ENCODE results near the gene QRICH2.
"Not testable (repeated sequence)": the region's sequence is repeated elsewhere in the genome, so short reads cannot be mapped to it uniquely, and the experiment has no call there.

Gene QRICH2

GRCh38 chr17:76278268-76278908 is 29.7 kb downstream of the QRICH2 start:
- DNase-seq (ENCODE audit: low read depth): no peak

GRCh38 chr17:76277300-76278267 is 30.5 kb downstream of the QRICH2 start:
- no peak for DNase-seq (ENCODE audit: low read depth)

GRCh38 chr17:76276461-76277299 is 31.4 kb downstream of the QRICH2 start:
- peak; percentile 66 for DNase-seq (ENCODE audit: low read depth)

- DNase-seq (ENCODE audit: low read depth): no peak
Observed at GRCh38 chr17:76276069-76276431, 32.0 kb downstream of the QRICH2 start.

GRCh38 chr17:76275382-76276068 is 32.6 kb downstream of the QRICH2 start:
- no peak for DNase-seq (ENCODE audit: low read depth)

- no peak for DNase-seq (ENCODE audit: low read depth)
Observed at GRCh38 chr17:76274112-76274956, 33.7 kb downstream of the QRICH2 start.

- no peak for DNase-seq (ENCODE audit: low read depth)
Observed at GRCh38 chr17:76273445-76274111, 34.5 kb downstream of the QRICH2 start.

- DNase-seq (ENCODE audit: low read depth): no peak
Observed at GRCh38 chr17:76272541-76273444, 35.3 kb downstream of the QRICH2 start.

GRCh38 chr17:76271669-76272540 is 36.2 kb downstream of the QRICH2 start:
- no peak for DNase-seq (ENCODE audit: low read depth)

- no peak for DNase-seq (ENCODE audit: low read depth)
Observed at GRCh38 chr17:76270770-76271668, 37.1 kb downstream of the QRICH2 start.

- DNase-seq (ENCODE audit: low read depth): no peak
Observed at GRCh38 chr17:76270127-76270592, 37.9 kb downstream of the QRICH2 start.

- DNase-seq (ENCODE audit: low read depth): no peak
Observed at GRCh38 chr17:76268991-76269981, 38.8 kb downstream of the QRICH2 start.

- DNase-seq (ENCODE audit: low read depth): peak; percentile 81
Observed at GRCh38 chr17:76268015-76268749, 39.9 kb downstream of the QRICH2 start.

GRCh38 chr17:76267581-76268001 is 40.5 kb downstream of the QRICH2 start:
- DNase-seq (ENCODE audit: low read depth): not testable (repeated sequence)

- DNase-seq (ENCODE audit: low read depth): no peak
Observed at GRCh38 chr17:76267051-76267576, 41.0 kb downstream of the QRICH2 start.

Measured in fibroblast of gingiva (primary cell).